Smooth muscle cell (in vitro differentiated cells): Measurements from ENCODE around the gene MBNL1. TPM values are rescaled to one million over a fixed set of nuclear protein-coding genes. Genes with fewer than 3 reads are reported as not detected.

ENCODE experiments used
- DNase-seq: peaks from one replicate; lab custom pipeline; 2025; ENCODE audit not compliant: unreplicated experiment; lab: John Stamatoyannopoulos, UW
- H2AFZ ChIP-seq: fragments of 200-600 bp; sonication (generic); 2 replicates; pipeline ENCODE4 v1.6.0; 2016; ENCODE audit warnings: antibody characterized with exemption, low read depth, mild to moderate bottlenecking
- H3F3A ChIP-seq: fragments of 200-600 bp; sonication (generic); 2 replicates; pipeline ENCODE4 v1.6.0; 2017; ENCODE audit warnings: antibody characterized with exemption, low read depth
- H3K27ac ChIP-seq: fragments of 200-600 bp; sonication (generic); 2 replicates; pipeline ENCODE4 v1.5.1; 2016; ENCODE audit warnings: low read depth, mild to moderate bottlenecking
- H3K27me3 ChIP-seq: fragments of 200-600 bp; sonication (generic); 2 replicates; pipeline ENCODE4 v1.6.1; 2016; ENCODE audit warnings: low read depth, mild to moderate bottlenecking
- H3K36me3 ChIP-seq: fragments of 200-600 bp; sonication (generic); 2 replicates; pipeline ENCODE4 v1.5.1; 2016; ENCODE audit warnings: low read depth
- H3K4me1 ChIP-seq: fragments of 200-600 bp; sonication (generic); 2 replicates; pipeline ENCODE4 v1.5.1; 2016; ENCODE audit warnings: low read depth
- H3K4me2 ChIP-seq: fragments of 200-600 bp; sonication (generic); 2 replicates; pipeline ENCODE4 v1.6.0; 2016; ENCODE audit warnings: mild to moderate bottlenecking
- H3K4me3 ChIP-seq: fragments of 200-600 bp; sonication (generic); 2 replicates; pipeline ENCODE4 v1.5.1; 2016; ENCODE audit warnings: mild to moderate bottlenecking
- H3K79me2 ChIP-seq: fragments of 200-600 bp; sonication (generic); 2 replicates; pipeline ENCODE4 v1.6.0; 2016; ENCODE audit warnings: low read depth, mild to moderate bottlenecking
- H3K9ac ChIP-seq: fragments of 200-600 bp; sonication (generic); 2 replicates; pipeline ENCODE4 v1.6.0; 2016; ENCODE audit warnings: low read depth
- H3K9me3 ChIP-seq: fragments of 200-600 bp; sonication (generic); replicated peaks from 2 replicates; pipeline ENCODE4 v1.5.1; 2016; ENCODE audit warnings: low read depth
- H4K20me1 ChIP-seq: fragments of 200-600 bp; sonication (generic); 2 replicates; pipeline ENCODE4 v1.6.0; 2016; ENCODE audit warnings: low read depth
- CTCF ChIP-seq: fragments of 200-600 bp; sonication (generic); IDR thresholded peaks from 2 replicates; pipeline ENCODE4 v1.5.1; 2017; ENCODE audit warnings: borderline replicate concordance, mild to moderate bottlenecking, antibody characterized with exemption; ENCODE audit not compliant: insufficient read depth, poor library complexity, severe bottlenecking
- WGBS: methylation state at CpG from one replicate; pipeline ENCODE4 v1.1.7; 2016; ENCODE audit warnings: low lambda C conversion rate; 5-methylcytosine and 5-hydroxymethylcytosine counted together
- polyA plus RNA-seq: library from polyadenylated mRNA; unstranded; fragments of >200 nt; fragmentation: Nextera tagmentation; extraction: Ambion mirVana; gene quantifications from 2 replicates; pipeline ENCODE4 v1.2.1, GENCODE V29; 2016
- total RNA-seq: library from RNA; depleted of rRNA; stranded (reverse); fragments of >200 nt; gene quantifications from 2 replicates; pipeline ENCODE4 v1.2.3, GENCODE V29; 2014

The MBNL1 gene
- total and polyA plus RNA-seq, 2 experiments from 2014 or later, result 19.5 to 128 TPM

DNA sequence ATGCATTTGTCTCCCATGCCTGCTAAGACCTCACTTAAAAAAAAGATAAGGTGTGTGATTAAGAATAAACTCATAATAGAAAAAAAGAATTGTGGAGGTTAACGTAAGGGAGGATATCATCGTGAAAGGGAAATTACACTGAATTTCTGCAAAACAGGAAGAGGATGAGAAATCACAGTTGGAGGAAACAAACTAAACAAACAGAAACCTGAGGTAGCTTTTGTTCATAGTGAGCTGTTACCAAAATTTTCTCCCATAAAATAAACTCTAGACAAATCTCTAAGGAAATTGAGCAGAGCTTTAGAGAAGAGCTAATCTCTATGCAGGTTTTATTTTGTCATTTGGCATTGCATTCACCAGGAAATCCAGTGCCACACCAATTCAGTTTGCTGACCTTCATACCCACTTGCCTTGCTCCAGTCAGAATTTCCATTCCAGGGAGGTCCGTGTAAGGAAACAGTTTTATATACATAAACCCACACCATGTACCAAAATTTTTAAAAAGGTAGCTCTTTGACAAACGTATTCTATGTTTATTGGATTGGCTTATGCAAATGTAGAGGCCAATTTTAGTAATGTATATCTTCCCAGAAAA is 231.2 kb downstream of the MBNL1 start:
- H3K27me3 ChIP-seq, result no peaks in the 10 kb centered on the region
- H3K4me3 ChIP-seq, result no peak overlapping the region
- H4K20me1 ChIP-seq, result no peaks in the 10 kb centered on the region
- no peaks in the 10 kb centered on the region for H3F3A ChIP-seq
- 87% methylated on average over 4 of the region's 4 CpGs for WGBS
- no peaks in the 10 kb centered on the region for H3K9me3 ChIP-seq
- DNase-seq, result no peak
- H2AFZ ChIP-seq, result no peak overlapping the region
- no peak for TF ChIP-seq CTCF
- H3K79me2 ChIP-seq, result no peaks in the 10 kb centered on the region
- H3K9ac ChIP-seq, result no peak overlapping the region
- no peak overlapping the region for H3K4me2 ChIP-seq
- H3K4me1 ChIP-seq, result no peaks in the 10 kb centered on the region
- no peaks in the 10 kb centered on the region for H3K36me3 ChIP-seq
- no peak overlapping the region for H3K27ac ChIP-seq

- Histone ChIP-seq H3K4me1 (no peaks in the 10 kb centered on the region), H4K20me1 (no peaks in the 10 kb centered on the region), H3F3A (no peaks in the 10 kb centered on the region), H2AFZ (no peak overlapping the region), H3K27ac (no peak overlapping the region), H3K4me2 (no peak overlapping the region), H3K27me3 (no peaks in the 10 kb centered on the region), H3K9ac (no peak overlapping the region), H3K9me3 (no peaks in the 10 kb centered on the region), H3K79me2 (no peaks in the 10 kb centered on the region), H3K4me3 (no peak overlapping the region), H3K36me3 (no peaks in the 10 kb centered on the region)
- no peak for TF ChIP-seq CTCF
- 87% methylated on average over 5 of the region's 5 CpGs for WGBS
- no peak for DNase-seq
Observed at GRCh38 chr3:152505926-152506325, 237.2 kb downstream of the MBNL1 start.

- H3K4me1 ChIP-seq, result no peaks in the 10 kb centered on the region
- no peaks in the 10 kb centered on the region for H3K79me2 ChIP-seq
- no peak for DNase-seq
- no peak overlapping the region for H2AFZ ChIP-seq
- 93% methylated on average over 1 of the region's 1 CpG for WGBS
- no peak overlapping the region for H3K9ac ChIP-seq
- no peaks in the 10 kb centered on the region for H3F3A ChIP-seq
- H3K27ac ChIP-seq, result no peak overlapping the region
- H3K27me3 ChIP-seq, result no peaks in the 10 kb centered on the region
- H3K36me3 ChIP-seq, result no peaks in the 10 kb centered on the region
- no peak overlapping the region for H3K4me3 ChIP-seq
- no peak overlapping the region for H3K4me2 ChIP-seq
- H3K9me3 ChIP-seq, result no peaks in the 10 kb centered on the region
- no peaks in the 10 kb centered on the region for H4K20me1 ChIP-seq
- TF ChIP-seq CTCF, result peak; percentile 25
Observed at GRCh38 chr3:152508705-152509104, 240.0 kb downstream of the MBNL1 start.

DNA sequence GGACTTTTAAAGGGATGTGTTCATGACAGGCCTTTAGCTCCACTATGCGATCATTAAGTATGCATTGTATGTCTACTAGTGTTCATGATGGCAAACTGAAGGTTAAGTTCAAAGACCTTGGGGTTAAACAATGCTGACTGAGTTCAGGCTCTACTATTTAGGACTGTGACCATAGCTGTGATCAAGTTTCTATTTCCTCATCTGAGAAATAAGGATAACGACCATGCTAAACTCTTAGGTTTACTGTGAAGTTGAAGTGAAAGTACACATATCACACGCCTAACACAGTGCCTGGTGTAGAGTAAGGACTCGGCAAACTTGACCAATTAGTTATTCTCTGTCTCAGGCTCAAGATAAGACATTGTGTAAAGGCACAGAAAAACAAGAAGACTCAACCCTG is 243.2 kb downstream of the MBNL1 start:
- no peaks in the 10 kb centered on the region for H4K20me1 ChIP-seq
- H3K4me2 ChIP-seq, result no peak overlapping the region
- H3K9me3 ChIP-seq, result no peaks in the 10 kb centered on the region
- no peak overlapping the region for H2AFZ ChIP-seq
- H3K27ac ChIP-seq, result no peak overlapping the region
- no peaks in the 10 kb centered on the region for H3F3A ChIP-seq
- H3K79me2 ChIP-seq, result no peaks in the 10 kb centered on the region
- H3K9ac ChIP-seq, result no peak overlapping the region
- WGBS, result 75% methylated on average over 4 of the region's 4 CpGs
- no peak for DNase-seq
- no peaks in the 10 kb centered on the region for H3K4me1 ChIP-seq
- no peak for TF ChIP-seq CTCF
- no peaks in the 10 kb centered on the region for H3K27me3 ChIP-seq
- no peaks in the 10 kb centered on the region for H3K36me3 ChIP-seq
- H3K4me3 ChIP-seq, result no peak overlapping the region
